ENCODE measurements around the gene PTGFRN.

The PTGFRN gene

GRCh38 chr1:116931016-116931918 lies 21.6 kb downstream of the PTGFRN start:
- no peaks in the 10 kb centered on the region for H3F3A ChIP-seq (ENCODE audit: insufficient read depth)
- H3K27ac ChIP-seq (ENCODE audit: low read depth, low read length): no peak overlapping the region
- H2AFZ ChIP-seq (ENCODE audit: low read depth, low read length, severe bottlenecking): no peak overlapping the region
- no peak for TF ChIP-seq EZH2phosphoT487 (conservative IDR thresholded peaks at IDR 0.05; ENCODE audit: low read length)
- TF ChIP-seq CTCF (IDR thresholded peaks at IDR 0.05; ENCODE audit: insufficient read depth, low read length, poor library complexity, severe bottlenecking): no peak
- H3K9me3 ChIP-seq (ENCODE audit: insufficient read depth, low read length): no peaks in the 10 kb centered on the region
- no peak overlapping the region for H3K9ac ChIP-seq (ENCODE audit: low read length)
- H3K9me2 ChIP-seq (replicated peaks; ENCODE audit: insufficient read depth, low read length): no peaks in the 10 kb centered on the region
- no peak overlapping the region for H3K4me3 ChIP-seq (ENCODE audit: insufficient read depth, low read length, poor library complexity, severe bottlenecking)
- no peaks in the 10 kb centered on the region for H3K27me3 ChIP-seq (ENCODE audit: low read length)
- H3K79me2 ChIP-seq (ENCODE audit: insufficient read depth, low read length): no peaks in the 10 kb centered on the region
- no peak overlapping the region for H3K4me2 ChIP-seq (ENCODE audit: low read depth, low read length, poor library complexity, severe bottlenecking)
- no peaks in the 10 kb centered on the region for H3K36me3 ChIP-seq (ENCODE audit: low read length)
- H4K20me1 ChIP-seq (ENCODE audit: low read depth, low read length): no peaks in the 10 kb centered on the region

GRCh38 chr1:116933606-116934515 lies 24.1 kb downstream of the PTGFRN start:
- Histone ChIP-seq H3K9me3 (ENCODE audit: insufficient read depth, low read length) (no peaks in the 10 kb centered on the region), H3K4me2 (ENCODE audit: low read depth, low read length, poor library complexity, severe bottlenecking) (no peak overlapping the region), H3K9me2 (replicated peaks; ENCODE audit: insufficient read depth, low read length) (no peaks in the 10 kb centered on the region), H3K27ac (ENCODE audit: low read depth, low read length) (no peak overlapping the region), H2AFZ (ENCODE audit: low read depth, low read length, severe bottlenecking) (no peak overlapping the region), H3K9ac (ENCODE audit: low read length) (no peak overlapping the region), H3F3A (ENCODE audit: insufficient read depth) (no peaks in the 10 kb centered on the region), H3K36me3 (ENCODE audit: low read length) (no peaks in the 10 kb centered on the region), H3K27me3 (ENCODE audit: low read length) (no peaks in the 10 kb centered on the region), H3K79me2 (ENCODE audit: insufficient read depth, low read length) (no peaks in the 10 kb centered on the region), H4K20me1 (ENCODE audit: low read depth, low read length) (no peaks in the 10 kb centered on the region), H3K4me3 (ENCODE audit: insufficient read depth, low read length, poor library complexity, severe bottlenecking) (no peak overlapping the region)
- TF ChIP-seq EZH2phosphoT487 (conservative IDR thresholded peaks at IDR 0.05; ENCODE audit: low read length) (no peak), CTCF (IDR thresholded peaks at IDR 0.05; ENCODE audit: insufficient read depth, low read length, poor library complexity, severe bottlenecking) (no peak)

- Histone ChIP-seq H3K9me3 (ENCODE audit: insufficient read depth, low read length) (no peaks in the 10 kb centered on the region), H3K4me2 (ENCODE audit: low read depth, low read length, poor library complexity, severe bottlenecking) (no peak overlapping the region), H3K79me2 (ENCODE audit: insufficient read depth, low read length) (no peaks in the 10 kb centered on the region), H3K36me3 (ENCODE audit: low read length) (no peaks in the 10 kb centered on the region), H4K20me1 (ENCODE audit: low read depth, low read length) (no peaks in the 10 kb centered on the region), H3K4me3 (ENCODE audit: insufficient read depth, low read length, poor library complexity, severe bottlenecking) (no peak overlapping the region), H3K9me2 (replicated peaks; ENCODE audit: insufficient read depth, low read length) (no peaks in the 10 kb centered on the region), H3K27me3 (ENCODE audit: low read length) (no peaks in the 10 kb centered on the region), H3F3A (ENCODE audit: insufficient read depth) (no peaks in the 10 kb centered on the region), H3K9ac (ENCODE audit: low read length) (no peak overlapping the region), H3K27ac (ENCODE audit: low read depth, low read length) (no peak overlapping the region), H2AFZ (ENCODE audit: low read depth, low read length, severe bottlenecking) (no peak overlapping the region)
- TF ChIP-seq EZH2phosphoT487 (conservative IDR thresholded peaks at IDR 0.05; ENCODE audit: low read length): no peak
- peak; percentile 10 for TF ChIP-seq CTCF (IDR thresholded peaks at IDR 0.05; ENCODE audit: insufficient read depth, low read length, poor library complexity, severe bottlenecking)
These were observed 25.0 kb downstream of the PTGFRN start for GRCh38 chr1:116934586-116935207.
